Stimulated activated CD4-positive, alpha-beta T cell treated with anti-CD3 and anti-CD28 coated beads, Interleukin-4, amount 100 ng/mL, for 4 hours (primary cell): ENCODE data around the gene PI3.
A peak's percentile ranks its signal among the peaks of the same experiment; 100 is the strongest.
"Not testable (repeated sequence)": the region's sequence is repeated elsewhere in the genome, so short reads cannot be mapped to it uniquely, and the experiment has no call there.

Source experiments
- DNase-seq, 2 experiments: peaks; one replicate each; pipeline ENCODE4 v3.0.0-alpha.2; 2020

The PI3 gene, protein sequence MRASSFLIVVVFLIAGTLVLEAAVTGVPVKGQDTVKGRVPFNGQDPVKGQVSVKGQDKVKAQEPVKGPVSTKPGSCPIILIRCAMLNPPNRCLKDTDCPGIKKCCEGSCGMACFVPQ

DNA sequence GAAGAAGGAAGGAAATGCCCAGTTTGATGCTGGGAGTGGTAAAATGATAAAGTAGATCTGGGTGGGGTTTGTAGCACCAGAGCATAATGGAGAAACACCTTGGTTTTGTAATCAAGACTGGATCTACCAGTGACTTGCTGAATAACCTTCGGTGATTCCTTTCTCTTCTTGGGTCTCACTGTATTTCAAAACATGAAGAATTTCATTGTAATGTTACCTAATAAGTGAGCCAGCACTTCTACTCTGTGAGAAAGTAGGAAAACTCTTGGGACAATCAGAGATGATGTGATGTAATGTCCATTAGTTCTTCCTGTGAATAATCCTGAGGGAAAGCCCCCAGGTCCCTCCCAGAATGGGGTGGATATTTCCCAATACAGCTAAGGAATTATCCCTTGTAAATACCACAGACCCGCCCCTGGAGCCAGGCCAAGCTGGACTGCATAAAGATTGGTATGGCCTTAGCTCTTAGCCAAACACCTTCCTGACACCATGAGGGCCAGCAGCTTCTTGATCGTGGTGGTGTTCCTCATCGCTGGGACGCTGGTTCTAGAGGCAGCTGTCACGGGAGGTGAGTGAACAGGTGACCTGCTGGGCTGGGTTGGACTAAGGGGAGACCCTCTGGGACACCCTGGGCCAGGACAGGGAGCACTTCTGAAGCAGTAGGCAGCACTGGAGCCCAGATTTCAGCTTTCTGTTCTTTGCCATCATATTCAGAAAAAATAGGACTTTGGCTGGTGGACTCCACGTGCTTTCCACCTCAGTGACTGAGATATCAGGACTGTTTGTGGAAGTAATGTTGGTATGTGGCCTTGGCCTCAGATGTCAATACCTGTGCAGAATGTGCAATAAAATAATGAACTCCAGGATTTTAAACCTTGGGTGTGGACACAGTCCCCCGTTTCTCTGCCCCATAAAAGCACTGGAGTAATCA is at the start of gene PI3:
Gene PI3 (plus strand): TSS at position 469 of the 931 bp plus-strand sequence. CDS start 21 bp downstream, at position 490.
- DNase-seq = no peak

DNA sequence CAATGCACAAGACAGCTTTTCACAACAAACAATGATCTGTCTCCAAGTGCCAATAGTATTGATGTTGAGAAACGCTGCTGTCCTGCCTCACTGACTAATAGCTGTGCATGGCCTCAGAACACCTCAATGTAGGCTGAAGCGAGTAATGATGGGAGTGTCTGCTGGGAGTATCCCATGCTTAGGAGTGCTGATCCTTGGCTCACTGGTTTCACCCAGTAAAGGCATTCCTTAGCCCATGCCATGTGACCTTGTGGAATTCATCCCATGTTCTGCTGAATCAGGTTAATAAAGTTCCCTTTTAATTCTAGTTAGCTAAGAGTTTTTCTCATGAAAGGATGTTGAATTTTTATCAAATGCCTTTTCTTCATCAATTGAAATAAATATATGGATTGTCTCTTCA is 46.6 kb upstream of the PI3 start:
- no peak for DNase-seq

DNA sequence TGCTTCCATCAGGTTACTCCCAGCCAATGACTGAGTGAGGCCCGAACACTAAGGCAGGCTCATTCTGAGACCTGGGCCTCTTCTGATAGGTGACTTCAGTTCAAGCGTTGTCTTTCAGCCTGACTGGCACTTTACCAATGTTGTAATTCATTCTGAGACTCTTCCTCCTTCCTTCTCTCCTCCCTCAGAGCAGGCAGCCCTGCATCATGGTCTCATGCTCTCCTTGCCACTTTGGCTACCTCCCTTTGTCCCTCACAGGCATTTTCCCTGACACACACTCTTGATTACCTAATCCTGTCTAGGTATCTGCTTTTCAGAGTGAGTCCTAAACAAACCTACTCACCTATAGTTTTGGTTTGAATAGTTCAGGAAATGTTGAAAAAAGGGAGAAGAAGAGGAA is 37.8 kb upstream of the PI3 start:
- no peak for DNase-seq

DNA sequence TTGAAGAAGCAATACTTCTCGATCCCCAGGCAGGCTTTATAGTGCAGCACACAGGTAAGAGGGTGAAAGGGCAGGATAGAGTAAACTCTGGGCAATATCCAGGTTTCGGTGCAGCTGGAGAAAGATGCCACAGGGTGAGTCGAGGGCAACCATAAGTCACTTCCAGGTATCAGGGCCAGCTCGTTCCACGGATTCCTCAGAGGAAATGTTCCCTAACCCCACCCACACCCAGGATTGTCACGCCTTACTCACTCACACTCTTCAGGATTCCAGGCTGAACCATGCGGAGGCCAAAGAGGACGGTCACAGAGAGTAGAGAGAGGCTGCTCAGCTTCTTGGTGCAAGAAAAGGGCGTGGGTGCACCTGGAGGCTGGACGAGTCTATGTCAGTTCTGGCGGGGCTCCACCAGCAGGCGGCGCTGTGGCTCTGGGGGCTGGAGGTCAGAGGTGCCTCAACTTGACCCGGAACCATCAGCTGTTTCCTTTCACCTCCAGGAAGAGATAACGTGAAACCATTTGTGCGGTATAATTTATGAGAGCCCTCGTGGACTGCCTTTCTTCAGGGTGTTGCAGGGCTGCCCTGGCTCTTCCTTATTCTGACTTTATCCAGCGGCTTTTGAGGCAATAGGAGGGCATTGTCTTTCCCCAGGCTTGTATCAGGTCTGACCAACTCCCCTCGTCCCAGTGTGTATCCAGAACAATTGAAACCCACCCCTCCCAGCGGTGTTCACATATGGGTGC is 36.0 kb upstream of the PI3 start:
- peak; percentile 12 to 57 for DNase-seq

DNA sequence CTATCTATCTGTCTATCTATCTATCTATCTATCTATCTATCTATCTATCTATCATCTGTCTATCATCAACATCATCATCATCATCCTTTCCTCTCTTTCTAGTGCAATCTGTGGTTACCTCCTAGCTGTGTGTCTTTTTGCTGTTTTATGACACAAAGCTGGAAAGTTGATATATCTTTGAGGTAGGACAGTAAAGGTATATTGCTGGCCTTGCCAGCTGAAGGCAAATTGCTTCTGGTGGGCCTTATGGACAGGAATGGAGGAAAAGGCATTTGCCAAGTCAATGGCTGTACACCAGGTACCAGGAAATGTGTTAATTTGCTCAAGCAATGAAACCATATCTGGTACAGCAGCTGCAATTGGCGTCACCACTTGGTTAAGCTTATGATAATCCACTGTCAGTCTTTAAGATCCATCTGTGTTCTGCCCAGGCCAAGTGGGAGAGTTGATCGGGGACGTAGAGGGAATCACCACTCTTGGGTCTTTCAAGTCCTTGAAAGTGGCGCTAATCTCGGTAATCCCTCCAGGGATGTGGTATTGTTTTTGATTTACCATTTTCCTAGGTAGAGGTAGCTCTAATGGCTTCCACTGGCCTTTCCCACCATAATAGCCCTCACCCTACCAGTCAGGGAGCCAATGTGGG is 34.8 kb upstream of the PI3 start:
- DNase-seq = not testable (repeated sequence)

DNA sequence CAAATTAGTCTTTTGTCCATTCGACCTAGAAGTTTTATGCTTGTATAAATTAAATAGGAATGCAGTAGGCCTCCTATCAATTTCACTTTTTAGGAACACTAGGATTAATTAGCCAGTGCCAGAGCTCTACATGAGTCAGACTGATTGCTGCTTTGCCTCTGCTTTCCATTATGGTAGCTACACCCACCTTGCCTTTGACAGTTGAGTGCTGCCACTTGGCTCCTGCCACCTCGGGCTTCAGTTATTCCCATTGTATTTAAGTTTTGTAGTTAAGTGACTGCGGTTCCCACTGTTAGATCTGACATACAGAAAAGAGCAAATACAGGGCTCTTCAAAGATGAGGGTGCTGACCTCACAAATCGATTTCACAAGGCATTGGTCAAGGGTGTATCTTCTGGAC is 33.9 kb upstream of the PI3 start:
- DNase-seq = no peak

DNA sequence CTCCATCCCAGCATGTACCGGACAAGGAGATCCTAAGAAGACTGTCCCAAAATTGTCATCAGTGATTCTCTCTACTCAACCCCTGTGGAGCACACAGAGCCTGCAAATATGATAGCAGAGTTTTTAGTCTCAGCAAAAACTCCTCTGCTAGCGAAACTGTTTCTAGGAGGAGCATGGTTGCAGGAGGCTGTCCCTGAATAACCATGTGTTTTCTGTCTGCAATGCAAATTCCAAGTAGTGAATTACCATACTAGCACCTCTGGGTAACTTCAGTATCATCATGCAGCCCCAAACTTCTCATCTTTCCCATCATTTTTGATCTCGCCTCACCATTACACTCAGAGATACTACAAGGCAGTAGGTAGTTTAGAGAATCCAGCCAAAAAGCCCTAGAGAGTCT is 25.6 kb upstream of the PI3 start:
- DNase-seq = no peak

DNA sequence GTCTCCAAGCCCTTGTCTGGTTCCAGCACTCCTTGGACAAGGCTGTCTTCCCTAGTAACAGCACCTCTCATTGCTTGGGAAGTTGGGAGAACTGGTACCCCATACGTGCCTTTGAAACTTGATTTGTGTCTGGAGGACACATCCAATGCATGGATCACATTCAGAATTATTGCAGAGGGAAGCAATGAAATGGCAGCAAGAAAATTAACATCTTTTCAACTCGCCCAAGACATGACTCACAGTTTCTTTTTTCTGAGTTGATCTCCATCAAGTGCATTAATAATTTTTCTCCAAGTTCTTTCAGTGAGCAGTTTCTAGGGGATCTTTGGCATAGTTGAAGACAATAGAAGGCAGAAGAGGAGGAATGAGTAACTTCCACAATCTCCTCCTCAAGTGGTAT is 22.3 kb upstream of the PI3 start:
- DNase-seq = no peak

DNA sequence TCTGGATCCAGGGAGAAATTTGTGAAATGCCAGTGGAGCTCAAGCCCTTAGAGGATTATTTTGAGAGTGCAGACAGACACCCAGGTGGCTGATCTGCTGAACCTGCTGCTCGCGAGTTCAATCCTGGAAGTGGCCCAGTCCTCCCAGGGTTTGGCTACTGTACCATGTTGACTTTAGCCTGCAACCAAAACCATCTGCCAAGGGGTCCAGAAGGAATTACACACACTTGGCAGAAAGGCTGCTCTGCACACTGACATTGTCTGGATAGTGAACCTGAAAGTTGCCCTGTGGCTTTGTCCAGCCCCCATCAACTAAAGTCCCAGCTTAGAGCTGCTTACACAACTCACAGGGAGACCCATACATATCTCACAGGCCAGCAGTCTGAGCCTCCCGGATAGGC is 21.6 kb upstream of the PI3 start:
- no peak for DNase-seq

DNA sequence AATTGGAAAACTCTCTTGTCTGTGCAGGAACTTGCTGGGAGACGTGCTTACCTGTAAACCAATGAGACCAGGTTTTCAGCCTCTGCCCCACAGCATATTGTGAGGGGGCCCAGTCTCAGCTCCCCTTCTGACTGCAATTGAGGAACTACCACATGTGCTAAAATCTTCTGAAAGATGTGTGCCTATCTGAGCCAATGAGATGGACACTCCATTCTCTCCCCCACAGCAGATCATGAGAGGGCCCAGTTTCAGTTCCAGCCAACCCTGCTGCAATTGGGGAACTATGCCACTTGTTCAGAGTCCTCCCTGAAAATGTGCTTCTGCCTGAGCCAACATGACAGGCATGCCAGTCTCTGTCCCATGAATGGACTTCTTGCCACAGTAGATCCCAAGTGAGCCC is 20.9 kb upstream of the PI3 start:
- no peak for DNase-seq

DNA sequence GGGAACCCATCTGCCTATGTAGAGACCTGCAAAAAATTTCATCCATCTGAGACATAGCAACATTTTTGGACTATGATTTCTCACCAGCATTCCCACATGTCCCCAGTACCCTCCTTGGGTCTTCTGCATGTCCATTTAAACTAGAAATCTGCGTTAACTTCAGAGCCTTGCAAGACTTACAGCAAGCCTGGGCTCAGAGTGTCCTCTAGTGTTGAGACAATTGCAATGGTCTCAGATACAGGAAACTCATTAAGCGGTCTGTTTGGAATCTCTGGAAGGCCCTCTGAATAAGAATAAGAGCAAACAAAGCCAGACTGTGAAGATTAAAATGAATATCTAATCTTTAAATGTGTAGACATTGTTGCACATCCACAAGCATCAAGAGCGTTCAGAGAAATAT is 20.5 kb upstream of the PI3 start:
- DNase-seq = no peak

DNA sequence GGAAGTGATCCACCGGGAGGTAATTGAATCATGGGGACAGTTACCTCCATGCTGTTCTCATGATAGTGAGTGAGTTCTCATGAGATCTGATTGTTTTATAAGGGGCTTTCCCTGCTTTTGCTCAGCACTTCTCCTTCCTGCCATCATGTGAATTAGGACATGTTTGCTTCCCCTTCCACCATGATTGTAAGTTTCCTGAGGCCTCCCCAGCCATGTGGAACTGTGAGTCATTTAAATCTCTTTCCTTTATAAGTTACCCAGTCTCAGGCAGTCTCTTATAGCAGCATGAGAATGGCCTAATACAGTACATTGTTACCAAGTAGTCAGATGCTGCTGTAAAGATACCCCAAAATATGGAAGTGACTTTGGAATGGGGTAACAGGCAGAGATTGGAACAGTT is 19.9 kb upstream of the PI3 start:
- not testable (repeated sequence) for DNase-seq

DNA sequence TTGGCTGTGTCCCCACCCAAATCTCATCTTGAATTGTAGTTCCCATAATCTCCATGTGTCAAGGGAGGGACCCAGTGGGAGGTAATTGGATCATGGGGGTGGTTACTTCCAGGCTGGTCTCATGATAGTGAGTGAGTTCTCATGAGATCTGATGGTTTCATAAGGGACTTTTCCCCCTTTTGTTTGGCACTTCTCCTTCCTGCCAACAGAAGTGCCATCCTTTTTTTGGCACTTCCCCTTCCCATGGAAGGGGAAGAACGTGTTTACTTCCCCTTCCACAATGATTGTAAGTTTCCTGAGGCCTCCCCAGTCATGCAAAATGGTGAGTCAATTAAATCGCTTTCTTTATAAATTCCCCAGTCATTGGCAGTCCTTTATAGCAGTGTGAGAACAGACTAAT is 18.0 kb upstream of the PI3 start:
- DNase-seq = no peak

DNA sequence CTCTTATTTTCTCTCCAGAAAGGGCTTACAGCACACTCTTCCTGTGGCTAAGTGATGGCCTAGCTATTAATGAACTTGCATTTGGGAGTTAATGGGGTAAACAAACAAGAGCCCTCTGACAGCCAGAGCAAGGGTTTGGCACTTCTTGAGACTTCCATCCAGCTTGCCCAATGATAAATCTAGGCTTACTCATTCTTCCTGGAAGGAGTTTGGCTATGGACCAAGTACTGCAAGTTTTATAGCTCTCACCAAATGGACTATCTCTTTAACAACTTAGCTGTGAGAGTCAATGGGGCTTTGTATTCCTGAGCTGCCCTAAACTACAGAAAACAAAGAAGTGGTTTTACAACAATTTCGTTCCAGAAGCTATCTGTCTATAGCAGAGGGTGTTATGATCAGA is 16.7 kb upstream of the PI3 start:
- DNase-seq = no peak

DNA sequence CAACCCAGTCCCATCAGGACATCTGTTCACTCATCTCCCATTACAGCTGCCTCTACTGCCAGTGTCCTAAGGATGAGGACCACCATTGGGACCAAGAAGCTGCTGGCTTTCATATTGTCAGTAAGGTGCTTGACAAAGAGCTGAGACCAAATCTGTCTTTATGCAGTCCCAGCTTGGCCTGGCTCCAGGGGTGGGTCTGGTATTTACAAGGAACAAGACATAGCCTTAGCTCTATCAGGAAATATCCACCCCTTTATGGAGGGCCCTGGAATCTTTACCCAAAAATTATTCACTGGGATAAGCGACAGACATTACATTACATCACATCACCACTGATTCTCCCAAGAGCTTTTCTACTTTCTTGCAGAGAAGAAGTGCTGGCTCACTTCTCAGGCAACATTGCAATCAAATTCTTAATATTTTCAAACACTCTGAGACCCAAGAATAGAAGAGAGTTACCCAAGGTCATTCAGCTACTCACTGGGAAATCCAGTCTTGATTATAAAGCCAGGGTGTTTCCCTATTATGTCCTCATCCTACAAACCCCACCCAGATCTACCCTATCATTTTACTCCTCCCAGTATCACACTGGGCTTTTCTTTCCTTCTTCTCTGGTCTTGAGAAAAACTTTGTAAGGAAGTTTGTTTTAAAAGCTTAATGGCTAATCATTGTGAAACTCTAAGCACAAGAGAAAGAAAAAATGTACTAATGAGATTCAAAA is 11.5 kb upstream of the PI3 start:
- no peak for DNase-seq

DNA sequence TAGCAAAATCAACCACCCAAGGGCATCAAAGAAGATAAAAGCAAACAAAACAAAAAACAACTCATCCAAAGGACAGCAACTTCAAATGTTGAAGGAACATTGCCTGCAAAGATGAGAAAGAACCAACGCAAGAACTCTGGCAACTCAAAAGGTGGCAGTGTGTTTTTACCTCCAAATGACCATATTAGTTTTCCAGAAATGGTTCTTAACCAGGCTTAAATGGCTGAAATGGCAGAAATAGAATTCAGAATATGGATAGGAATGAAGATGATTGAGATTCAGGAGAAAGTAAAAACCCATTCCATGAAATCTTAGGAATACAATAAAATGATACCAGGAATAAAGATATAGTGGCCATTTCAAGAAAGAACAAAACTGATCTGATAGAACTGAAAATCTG is 9.8 kb upstream of the PI3 start:
- DNase-seq = no peak

DNA sequence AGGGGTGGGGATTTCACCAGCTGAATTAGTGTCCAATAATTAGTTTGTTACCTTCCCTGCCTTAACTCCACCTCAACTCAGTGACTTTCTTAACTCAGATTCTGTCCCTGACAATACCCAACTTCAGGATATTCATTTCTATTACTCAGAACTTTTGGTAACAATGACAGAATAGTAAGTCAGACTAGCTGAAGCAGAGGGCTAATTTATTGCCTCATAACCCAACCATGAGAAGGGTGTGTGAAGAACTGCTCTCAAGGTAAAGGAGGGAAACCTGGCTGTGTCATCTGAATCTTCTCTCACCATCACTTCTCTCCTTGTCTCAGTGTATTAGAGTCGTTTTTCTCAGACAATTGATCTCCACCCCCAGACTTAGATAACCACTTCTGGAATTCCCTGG is 1.2 kb upstream of the PI3 start:
- DNase-seq = no peak

DNA sequence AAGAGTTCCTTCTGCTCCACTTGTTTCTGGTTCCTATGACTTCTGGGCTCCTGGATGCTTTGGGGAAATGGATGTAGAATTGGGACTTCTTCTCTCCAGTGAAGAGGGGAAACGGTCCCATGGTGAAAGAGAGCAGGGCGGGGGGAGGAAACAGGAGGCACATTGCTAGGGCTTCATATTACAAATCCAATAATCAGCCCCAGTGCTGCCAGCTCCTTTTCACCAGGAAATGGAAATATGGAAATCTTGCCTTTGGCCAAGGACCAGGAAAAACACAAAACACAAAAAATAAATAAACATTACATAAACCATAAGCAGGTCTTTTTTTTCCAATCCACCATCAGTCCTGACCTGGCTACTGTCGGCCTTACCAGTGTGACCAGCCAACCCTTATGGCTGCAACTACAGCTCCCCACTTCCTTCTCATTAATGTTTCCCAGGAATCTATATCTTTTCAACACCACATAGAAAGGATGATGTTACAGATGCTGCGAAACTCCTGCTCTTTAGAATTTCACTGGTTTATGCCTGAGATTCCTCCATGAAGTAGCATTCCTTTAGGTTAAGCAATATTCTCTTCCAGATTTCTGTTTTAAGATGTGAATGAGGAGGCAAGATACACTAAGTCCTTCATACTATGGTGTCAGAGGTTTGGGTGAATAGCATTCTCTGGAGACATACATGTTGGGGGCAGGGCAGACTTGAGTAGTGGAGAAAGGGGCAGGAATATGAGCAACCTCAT is 2.0 kb downstream of the PI3 start:
- no peak for DNase-seq

DNA sequence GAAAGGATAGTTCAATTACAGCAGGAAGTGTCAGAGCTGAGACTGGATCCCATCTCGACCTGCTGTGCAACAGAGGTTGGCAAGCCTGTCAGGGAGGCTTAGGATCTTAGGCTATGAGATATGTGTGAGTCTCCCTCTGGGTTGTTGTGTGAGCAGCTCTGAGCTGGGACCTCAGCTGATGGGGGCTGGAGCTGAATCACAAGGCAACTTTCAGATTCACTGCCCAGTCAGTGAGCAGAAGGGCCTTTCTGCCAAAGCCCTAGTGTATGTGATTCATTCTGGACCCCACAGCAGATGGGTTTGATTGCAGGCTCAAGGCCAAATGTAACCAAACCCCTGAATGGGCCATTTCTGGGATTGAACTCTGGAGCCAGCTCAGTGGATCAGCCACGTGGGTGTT is 4.5 kb downstream of the PI3 start:
- no peak for DNase-seq

DNA sequence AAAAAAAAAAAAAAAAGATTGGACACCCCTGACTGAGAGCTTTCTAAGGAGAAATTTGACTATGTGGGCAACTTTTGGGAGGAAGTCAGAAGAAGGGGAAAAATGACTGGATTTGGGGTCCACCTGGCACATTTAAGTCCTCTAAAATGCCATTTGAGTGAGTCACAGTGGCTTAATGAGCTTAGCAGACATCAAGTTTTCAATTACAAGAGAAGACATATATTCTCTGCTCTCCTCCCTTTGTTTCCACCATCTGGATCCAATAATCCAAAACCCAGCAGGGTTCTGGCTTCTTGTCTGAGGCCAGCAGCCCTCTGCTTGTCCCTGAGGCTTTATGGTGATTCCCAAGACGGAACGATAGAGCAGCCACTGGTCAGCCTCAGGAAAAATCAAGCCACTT is 6.9 kb downstream of the PI3 start:
- DNase-seq = no peak

DNA sequence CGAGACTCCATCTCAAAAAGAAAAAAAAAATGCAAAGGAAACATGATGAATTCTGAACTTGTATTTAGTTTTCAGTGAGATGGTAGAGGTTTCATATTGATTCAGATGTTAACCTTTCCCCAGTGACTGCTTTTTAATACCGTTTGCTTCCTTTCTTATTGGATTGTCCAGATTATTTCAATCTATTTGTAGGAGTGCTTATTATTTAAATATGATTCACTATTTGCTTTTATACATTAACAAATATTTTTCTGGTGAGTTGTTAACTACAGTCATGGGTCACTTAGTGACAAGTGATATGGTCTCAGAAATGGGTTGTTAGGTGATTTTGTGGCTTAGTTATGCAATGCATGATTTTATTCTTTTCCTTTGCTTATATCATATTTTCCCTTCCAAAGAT is 8.4 kb downstream of the PI3 start:
- no peak for DNase-seq

DNA sequence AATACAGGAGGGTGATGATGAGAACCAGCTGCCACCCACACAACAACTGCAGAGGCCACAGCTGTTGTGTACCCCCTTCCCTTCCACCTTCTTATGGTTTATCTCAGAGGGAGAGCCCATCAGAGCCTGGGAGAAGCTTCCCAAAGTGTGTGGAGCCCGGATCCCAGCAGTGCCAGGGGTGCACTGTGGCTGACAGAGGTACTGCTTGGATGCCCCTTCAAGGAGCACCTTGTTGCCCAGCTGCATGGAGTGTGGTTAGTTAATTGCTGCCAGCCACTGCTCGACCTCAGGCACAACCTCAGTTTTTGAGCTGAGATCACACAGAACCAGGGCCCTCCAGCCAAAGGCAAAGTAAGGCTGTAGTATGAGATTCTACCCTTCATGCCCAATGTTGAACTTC is 13.0 kb downstream of the PI3 start:
- DNase-seq = no peak
